Measurements from ENCODE around the gene DLGAP1. TPM values are rescaled to one million over a fixed set of nuclear protein-coding genes. Genes with fewer than 3 reads are reported as not detected.

Gene DLGAP1
- total and polyA plus RNA-seq, 7 donors, result 0.13 to 2.6 (median 1.3) TPM; not detected in 1

DNA sequence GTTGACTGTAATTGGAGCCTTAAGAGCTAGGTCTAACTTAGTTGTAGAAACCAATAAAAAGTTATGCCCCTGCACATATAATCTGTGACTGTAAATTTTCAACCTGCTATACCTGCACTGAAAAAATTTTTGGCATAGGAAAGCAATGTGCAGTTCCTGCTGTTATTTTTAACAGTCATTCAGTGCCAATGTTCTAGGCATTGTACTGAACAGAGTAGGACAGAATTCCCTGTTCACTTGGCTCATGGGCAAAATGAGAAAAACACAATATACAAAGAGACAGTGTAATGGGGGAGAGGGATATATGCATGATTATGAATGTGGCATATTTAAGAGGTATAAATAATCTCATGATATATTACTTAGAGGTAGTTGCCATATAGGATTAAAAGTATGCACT lies 547.2 kb downstream of the DLGAP1 start:
- intact Hi-C loops (cut with DNase I), result loop anchor here (10.0 kb wide), 1 partner anchor 63 kb away; no protein-coding TSS in a partner anchor
- no peak for DNase-seq

DNA sequence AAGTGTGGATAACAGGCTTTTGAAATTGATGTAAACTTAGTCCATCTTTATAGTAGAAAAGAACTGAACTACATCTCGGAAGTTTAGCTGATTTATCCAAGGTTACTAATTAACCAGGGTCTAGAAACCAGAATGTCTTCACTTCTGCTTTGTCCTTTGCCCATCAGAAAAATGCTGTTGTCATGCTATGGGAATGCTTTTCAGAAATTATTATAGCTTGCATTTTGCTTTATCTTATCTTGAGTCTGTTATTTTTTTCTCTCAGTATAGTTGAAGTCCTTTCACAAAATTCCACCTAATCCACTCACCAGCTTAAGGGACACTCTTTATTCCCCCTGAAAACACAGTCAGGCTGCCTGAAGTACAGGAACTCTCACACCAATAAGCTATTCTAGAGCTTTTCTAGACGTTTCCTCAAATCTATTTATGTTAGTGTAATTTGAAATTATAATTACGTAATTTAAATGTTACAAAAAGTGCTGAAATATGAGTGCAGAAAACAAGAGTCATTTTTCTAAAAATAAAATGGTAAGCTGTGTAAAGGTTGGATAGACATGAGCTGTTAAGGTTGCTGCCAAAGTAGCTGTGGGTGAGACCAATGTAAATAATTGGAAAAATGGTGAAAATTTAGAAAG lies 548.9 kb downstream of the DLGAP1 start:
- 35 to 58% methylated on average over 3 of the region's 3 CpGs for WGBS, 2 donors
- intact Hi-C loops (cut with DNase I), result loop anchor here (10.0 kb wide), 1 partner anchor 61 kb away; no protein-coding TSS in a partner anchor
- no peak for DNase-seq

More for the DNA sequence above, 547.2 kb downstream of the DLGAP1 start:
- H3K9me3 ChIP-seq, result no peaks in the 10 kb centered on the region
- no peak overlapping the region for H3K4me3 ChIP-seq
- no peak for TF ChIP-seq POLR2A (IDR thresholded peaks at IDR 0.05)
- TF ChIP-seq, protein P1, sequence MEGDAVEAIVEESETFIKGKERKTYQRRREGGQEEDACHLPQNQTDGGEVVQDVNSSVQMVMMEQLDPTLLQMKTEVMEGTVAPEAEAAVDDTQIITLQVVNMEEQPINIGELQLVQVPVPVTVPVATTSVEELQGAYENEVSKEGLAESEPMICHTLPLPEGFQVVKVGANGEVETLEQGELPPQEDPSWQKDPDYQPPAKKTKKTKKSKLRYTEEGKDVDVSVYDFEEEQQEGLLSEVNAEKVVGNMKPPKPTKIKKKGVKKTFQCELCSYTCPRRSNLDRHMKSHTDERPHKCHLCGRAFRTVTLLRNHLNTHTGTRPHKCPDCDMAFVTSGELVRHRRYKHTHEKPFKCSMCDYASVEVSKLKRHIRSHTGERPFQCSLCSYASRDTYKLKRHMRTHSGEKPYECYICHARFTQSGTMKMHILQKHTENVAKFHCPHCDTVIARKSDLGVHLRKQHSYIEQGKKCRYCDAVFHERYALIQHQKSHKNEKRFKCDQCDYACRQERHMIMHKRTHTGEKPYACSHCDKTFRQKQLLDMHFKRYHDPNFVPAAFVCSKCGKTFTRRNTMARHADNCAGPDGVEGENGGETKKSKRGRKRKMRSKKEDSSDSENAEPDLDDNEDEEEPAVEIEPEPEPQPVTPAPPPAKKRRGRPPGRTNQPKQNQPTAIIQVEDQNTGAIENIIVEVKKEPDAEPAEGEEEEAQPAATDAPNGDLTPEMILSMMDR (IDR thresholded peaks at IDR 0.05), result no peak
- no peak for TF ChIP-seq EP300 (IDR thresholded peaks at IDR 0.05)
- TF ChIP-seq POLR2AphosphoS5 (IDR thresholded peaks at IDR 0.05), result no peak
- no peaks in the 10 kb centered on the region for H3K27me3 ChIP-seq
- no peak overlapping the region for H3K27ac ChIP-seq
- H3K36me3 ChIP-seq, result no peaks in the 10 kb centered on the region
- H3K4me1 ChIP-seq, result no peaks in the 10 kb centered on the region

DNA sequence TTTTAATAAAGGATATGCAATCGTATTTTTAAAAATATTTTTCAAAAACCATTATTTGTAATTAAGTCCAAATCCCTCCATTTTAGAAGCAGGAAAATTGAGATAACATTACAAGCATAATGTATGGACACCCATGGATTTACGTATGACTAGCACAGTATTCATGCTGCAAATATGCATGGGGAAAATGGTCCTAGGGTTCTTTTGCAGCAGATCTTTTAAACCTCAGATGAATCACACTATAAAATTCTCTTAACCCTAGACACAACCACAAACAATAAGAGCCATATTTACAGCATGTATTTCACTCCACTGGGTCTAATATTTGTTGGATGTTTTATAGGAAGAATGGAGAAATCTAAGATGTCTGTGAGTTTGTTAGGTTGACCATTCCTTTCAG lies 551.8 kb downstream of the DLGAP1 start:
- Histone ChIP-seq H3K9me3 (no peaks in the 10 kb centered on the region), H3K4me3 (no peak overlapping the region), H3K27me3 (no peaks in the 10 kb centered on the region), H3K27ac (no peak overlapping the region), H3K4me1 (no peaks in the 10 kb centered on the region), H3K36me3 (no peaks in the 10 kb centered on the region)
- WGBS, 2 donors, result 78 to 87% methylated on average over 2 of the region's 2 CpGs
- DNase-seq, result no peak
- TF ChIP-seq POLR2A (IDR thresholded peaks at IDR 0.05) (no peak), EP300 (IDR thresholded peaks at IDR 0.05) (no peak)
- TF ChIP-seq, protein P1 (IDR thresholded peaks at IDR 0.05), result no peak
- intact Hi-C loops (cut with DNase I), result loop anchor here (10.0 kb wide), 1 partner anchor 59 kb away; no protein-coding TSS in a partner anchor

More for the DNA sequence above, 548.9 kb downstream of the DLGAP1 start:
- Histone ChIP-seq H3K4me1 (no peaks in the 10 kb centered on the region), H3K36me3 (no peaks in the 10 kb centered on the region), H3K4me3 (no peak overlapping the region), H3K27me3 (no peaks in the 10 kb centered on the region), H3K9me3 (no peaks in the 10 kb centered on the region), H3K27ac (no peak overlapping the region)
- no peak for TF ChIP-seq POLR2A (IDR thresholded peaks at IDR 0.05)

DNA sequence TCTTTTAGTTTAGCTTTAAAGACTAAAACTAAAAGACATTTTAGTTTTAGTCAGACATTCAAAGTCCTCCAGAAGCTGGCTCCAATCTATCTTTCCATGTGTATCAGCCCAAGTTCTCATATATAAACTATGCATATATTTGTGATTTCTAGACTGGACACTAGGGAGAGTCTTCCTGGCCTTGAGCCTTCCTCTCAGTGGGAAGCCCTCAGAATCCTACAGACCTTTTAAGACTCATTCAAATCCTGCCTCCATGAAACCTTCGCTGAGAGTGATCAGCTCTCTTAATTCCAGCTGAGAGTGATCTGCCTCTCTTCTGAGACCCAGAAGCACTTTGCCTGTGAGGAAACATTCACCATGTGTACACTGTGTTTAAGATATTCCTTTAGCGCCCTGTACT lies 552.4 kb downstream of the DLGAP1 start:
- WGBS, 2 donors, result 95 to 96% methylated on average over 2 of the region's 2 CpGs
- Histone ChIP-seq H3K9me3 (no peaks in the 10 kb centered on the region), H3K4me1 (no peaks in the 10 kb centered on the region), H3K36me3 (no peaks in the 10 kb centered on the region), H3K27me3 (no peaks in the 10 kb centered on the region), H3K27ac (no peak overlapping the region), H3K4me3 (no peak overlapping the region)
- no peak for DNase-seq
- TF ChIP-seq POLR2A (IDR thresholded peaks at IDR 0.05), result no peak
- no peak for TF ChIP-seq EP300 (IDR thresholded peaks at IDR 0.05)
- TF ChIP-seq, protein P1 (IDR thresholded peaks at IDR 0.05), result no peak
- TF ChIP-seq POLR2AphosphoS5 (IDR thresholded peaks at IDR 0.05), result no peak
- intact Hi-C loops (cut with DNase I), result loop anchor here (10.0 kb wide), 1 partner anchor 58 kb away; no protein-coding TSS in a partner anchor

DNA sequence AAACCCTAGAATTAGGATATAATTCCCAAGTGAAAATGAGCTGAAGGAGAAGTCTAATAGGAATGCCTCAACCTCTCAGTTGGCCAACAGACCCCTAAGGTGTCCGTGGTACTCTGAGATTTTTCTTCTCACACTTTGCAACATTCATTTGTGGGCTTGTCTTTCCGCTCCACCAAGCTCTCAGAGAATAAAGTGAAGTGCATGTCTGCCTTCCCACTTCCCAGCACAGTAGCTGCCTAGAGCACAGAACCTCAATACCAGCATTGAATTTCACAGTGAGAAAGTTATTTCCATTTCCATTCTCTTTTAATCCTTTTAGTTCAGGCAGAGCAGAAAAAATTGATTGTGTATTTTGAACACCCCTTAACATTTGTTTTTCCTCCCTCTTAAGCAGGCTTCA lies 553.3 kb downstream of the DLGAP1 start:
- TF ChIP-seq POLR2AphosphoS5 (IDR thresholded peaks at IDR 0.05), result no peak
- TF ChIP-seq POLR2A (IDR thresholded peaks at IDR 0.05), result no peak
- no peak for TF ChIP-seq EP300 (IDR thresholded peaks at IDR 0.05)
- TF ChIP-seq, protein P1 (IDR thresholded peaks at IDR 0.05), result no peak
- Histone ChIP-seq H3K36me3 (no peaks in the 10 kb centered on the region), H3K4me3 (no peak overlapping the region), H3K27me3 (no peaks in the 10 kb centered on the region), H3K27ac (no peak overlapping the region), H3K9me3 (no peaks in the 10 kb centered on the region), H3K4me1 (no peaks in the 10 kb centered on the region)
- DNase-seq, result no peak
- 81 to 87% methylated on average over 2 of the region's 2 CpGs for WGBS, 2 donors
- intact Hi-C loops (cut with DNase I), result loop anchor here (10.0 kb wide), 1 partner anchor 57 kb away; no protein-coding TSS in a partner anchor
